Activated CD4-positive, alpha-beta T cell treated with anti-CD3 and anti-CD28 coated beads, Interleukin-2, Interleukin-4, amounts not matched to agents 100 ng/mL and 50 ng/mL, durations not matched to agents 16 hours and 8 hours (primary cell): ENCODE measurements around the gene BMAL1.
"Not testable (repeated sequence)": the region's sequence is repeated elsewhere in the genome, so short reads cannot be mapped to it uniquely, and the experiment has no call there.

Source experiments
- DNase-seq: peaks from one replicate; pipeline ENCODE4 v3.0.0-alpha.2; 2020; ENCODE audit warnings: low spot score

Gene BMAL1

DNA sequence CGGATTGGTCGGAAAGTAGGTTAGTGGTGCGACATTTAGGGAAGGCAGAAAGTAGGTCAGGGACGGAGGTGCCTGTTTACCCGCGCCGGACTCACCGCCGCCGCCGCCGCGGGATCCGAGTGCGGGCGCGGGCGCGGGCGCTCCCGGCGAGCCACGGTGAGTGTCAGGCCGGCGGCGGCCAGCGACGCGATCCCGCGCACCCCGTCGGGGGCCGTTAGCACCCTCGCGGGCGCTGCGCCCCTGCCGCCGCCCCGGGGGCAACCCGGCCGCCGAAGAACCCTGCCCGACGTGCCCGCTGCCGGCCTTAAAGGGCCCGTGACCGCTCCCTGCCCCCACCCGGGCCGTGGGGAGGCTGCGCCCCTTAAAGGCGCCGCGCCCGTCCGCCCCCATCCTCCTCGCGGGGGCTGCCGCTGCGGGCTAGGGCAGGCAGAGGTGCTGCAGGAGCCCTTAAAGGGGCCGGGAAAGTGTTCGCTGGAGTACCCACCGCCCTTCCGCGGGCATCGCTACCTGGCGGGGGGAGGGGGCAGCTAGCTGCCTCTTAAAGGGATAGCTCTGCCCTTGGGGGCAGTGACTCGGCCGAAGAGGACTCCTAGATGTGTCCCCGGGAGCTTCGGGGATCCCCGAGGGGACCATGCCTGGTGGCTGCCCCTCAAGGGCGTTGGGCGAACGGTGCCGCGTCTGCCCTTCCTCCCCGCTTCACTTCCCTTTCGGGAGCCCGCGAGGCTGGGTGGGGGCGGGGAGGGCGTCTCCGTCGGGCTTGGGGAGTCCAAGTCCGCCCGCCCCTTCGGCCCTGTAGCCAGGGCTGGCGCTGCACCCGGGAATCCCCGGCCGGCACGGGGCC lies at the start of gene BMAL1:
Gene BMAL1, plus strand, starts transcription at position 23 of the 841 bp plus-strand sequence. CDS start 76,519 bp downstream, outside the sequence.
- peak; percentile 24 for DNase-seq

GRCh38 chr11:13228572-13228971 lies 49.0 kb upstream of the BMAL1 start:
- no peak for DNase-seq

- no peak for DNase-seq
Measured at GRCh38 chr11:13229136-13229535, 48.5 kb upstream of the BMAL1 start.

- DNase-seq = no peak
Measured at GRCh38 chr11:13229711-13230318, 47.8 kb upstream of the BMAL1 start.

GRCh38 chr11:13233173-13233745 lies 44.3 kb upstream of the BMAL1 start:
- DNase-seq = no peak

GRCh38 chr11:13235895-13236294 lies 41.7 kb upstream of the BMAL1 start:
- DNase-seq = no peak

- DNase-seq = no peak
Measured at GRCh38 chr11:13236626-13237025, 41.0 kb upstream of the BMAL1 start.

DNA sequence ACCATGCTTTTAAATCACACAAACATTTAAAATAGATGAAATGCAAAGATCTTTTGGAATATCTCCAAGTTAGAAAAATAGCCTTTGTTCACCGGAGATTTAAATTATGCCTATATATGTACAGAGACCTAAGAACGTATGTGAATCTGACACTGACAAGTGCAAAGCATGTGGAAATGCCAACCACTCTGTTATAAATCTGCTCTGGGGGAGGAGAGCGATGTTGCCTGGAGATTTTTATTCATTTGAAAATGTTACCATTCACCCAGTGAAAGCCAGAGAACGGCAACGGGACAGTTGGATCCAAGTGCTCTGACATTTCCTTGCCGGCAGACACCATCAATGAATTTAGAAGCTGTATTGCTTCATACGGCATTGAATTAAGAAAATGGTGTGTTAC lies 39.8 kb upstream of the BMAL1 start:
- no peak for DNase-seq

DNA sequence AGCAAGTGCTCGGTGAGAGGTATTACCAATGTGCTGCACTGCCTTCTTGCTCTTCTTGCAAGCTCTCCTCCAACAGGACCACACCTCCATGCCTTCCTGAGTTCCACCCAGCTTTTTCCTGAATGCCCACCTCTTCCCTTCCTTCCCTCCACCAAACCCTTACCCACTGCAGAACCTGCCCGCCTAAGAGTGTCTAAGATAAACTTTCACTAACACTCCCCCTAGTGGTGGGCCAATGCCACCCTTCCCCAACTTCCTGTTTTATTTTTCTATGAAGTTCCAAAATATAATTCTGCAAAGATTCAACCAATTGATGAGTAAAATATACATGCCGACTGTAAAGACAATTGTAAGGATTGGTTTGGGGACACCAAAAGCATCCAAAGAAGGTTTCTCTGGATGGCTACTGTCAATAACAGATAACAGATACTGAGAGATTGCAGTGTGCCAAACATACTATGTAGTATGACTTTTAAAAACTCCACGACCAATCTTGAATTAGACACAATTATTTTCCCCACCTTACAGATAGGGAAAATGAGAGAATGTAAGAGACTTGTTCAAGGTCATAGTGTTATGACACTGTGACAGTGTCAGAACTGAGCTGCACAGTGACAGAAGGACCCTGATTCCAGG lies 38.6 kb upstream of the BMAL1 start:
- peak; percentile 60 for DNase-seq

- no peak for DNase-seq
Measured at GRCh38 chr11:13242564-13242963, 35.0 kb upstream of the BMAL1 start.

- DNase-seq = no peak
Measured at GRCh38 chr11:13247606-13248296, 29.8 kb upstream of the BMAL1 start.

- DNase-seq = no peak
Measured at GRCh38 chr11:13249177-13249576, 28.4 kb upstream of the BMAL1 start.

GRCh38 chr11:13249992-13250391 lies 27.6 kb upstream of the BMAL1 start:
- DNase-seq = no peak

GRCh38 chr11:13251966-13252365 lies 25.6 kb upstream of the BMAL1 start:
- DNase-seq = no peak

GRCh38 chr11:13252438-13252837 lies 25.2 kb upstream of the BMAL1 start:
- no peak for DNase-seq

DNA sequence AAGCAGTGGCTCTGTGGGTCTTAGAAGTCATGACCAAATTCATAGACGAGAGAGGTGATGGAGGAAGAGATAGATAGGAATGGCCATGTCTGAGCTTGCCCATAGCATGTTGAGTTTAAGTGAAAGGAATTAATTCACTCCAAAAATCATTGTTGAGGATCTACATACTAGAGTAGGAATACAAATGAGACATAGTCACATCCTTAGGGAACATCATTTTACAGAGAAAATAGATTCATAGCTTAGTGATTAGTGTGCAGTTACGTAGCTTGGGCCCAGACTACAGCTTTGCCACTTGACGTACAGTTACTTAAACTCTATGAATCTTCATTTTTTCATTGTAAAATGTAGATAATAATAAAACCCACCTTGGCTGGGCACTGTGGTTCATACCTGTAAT lies 21.4 kb upstream of the BMAL1 start:
- no peak for DNase-seq

DNA sequence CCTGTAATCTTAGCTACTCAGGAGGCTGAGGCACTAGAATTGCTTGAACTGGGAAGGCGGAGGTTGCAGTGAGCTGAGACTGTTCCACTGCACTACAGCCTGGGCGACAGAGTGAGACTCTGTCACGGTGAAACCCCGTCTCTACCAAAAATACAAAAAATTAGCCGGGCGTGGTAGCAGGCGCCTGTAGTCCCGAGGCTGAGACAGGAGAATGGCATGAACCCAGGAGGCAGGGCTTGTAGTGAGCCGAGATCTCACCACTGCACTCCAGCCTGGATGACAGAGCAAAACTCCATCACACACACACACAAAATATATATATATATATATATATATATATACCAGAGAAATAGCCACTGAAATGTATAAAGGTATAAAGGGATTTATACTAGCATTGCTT lies 19.5 kb upstream of the BMAL1 start:
- not testable (repeated sequence) for DNase-seq

DNA sequence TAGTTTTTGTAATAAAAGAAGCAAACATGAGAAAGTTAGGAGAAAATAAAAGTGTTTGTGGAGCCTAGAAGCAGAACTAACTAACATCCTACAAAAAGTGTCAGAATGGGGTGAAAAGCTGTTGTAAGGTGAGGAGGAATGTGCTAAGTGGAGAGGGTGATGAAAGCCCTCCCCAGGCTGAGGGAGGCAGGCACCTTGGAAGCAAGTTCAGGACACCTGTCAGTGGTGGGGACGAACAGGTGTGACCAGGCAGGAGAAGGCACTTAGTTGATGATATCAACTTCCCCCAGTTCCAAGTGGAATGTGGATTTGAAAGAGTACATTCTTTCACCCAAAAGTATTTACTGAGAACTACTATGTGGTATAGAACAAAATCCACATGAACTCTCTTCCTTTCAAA lies 18.7 kb upstream of the BMAL1 start:
- DNase-seq = no peak

DNA sequence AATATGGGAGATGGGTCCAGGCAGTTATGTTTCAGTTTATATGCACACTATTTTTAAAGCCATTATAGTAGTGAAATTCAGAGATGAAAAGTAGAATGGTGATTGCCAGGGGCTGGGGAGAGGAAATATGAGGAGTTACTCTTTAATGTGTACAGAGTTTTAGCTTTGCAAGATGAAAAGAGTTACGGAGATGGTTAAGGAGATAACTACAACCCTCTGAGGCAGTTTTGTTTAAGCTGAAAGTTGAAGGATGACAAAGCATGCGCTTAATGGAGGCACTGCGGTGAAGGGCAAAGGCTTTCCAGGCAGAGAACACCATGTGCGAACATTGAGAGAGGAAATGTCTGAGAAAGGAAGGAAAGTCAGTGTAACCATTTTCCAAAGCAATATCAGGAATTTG lies 18.2 kb upstream of the BMAL1 start:
- DNase-seq = no peak

DNA sequence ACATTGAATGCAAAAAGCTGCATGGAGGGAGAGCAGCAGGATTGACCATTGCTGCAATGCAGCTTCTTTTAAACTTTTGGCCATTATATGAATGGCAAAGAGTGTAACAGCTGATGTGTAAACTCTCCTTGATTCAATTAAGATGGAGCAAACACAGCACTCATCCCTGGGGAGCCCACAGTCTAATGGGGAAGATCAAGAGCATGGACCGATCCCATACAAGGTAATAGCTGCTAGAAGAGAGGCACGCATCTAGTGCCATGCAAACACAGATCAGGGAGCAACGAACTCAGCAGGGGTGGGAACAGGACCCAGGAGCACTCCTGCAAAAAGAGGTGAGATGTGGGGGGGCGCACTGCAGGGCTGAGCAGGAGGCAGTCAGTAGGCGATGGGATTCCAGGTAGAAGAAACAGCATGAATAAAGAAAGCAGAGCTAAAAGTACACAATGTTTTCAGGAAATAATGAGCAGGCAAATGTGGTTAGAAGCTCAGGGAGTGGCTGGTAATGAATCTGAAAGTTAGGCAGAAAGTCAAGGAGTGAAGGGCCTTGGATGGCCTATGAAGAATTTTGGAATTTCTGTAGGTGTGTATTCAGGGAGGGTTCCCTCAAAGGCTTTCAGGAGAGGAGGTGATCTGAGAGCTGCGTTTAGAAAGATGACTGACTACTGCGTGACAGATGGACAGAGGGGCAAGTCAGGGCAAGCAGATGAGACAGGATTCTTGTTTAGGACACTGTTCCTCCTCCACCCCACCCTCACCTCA lies 17.2 kb upstream of the BMAL1 start:
- no peak for DNase-seq

GRCh38 chr11:13260963-13261588 lies 16.5 kb upstream of the BMAL1 start:
- no peak for DNase-seq
